ENCODE data around the gene EED. TPM values are rescaled to one million over a fixed set of nuclear protein-coding genes. Genes with fewer than 3 reads are reported as not detected.

EED gene
- total and polyA plus RNA-seq, 9 of the 15 experiments (the other 6 are each of a cell fraction or from before 2014, with no cell fraction given), result 33.0 to 110 (median 55.1) TPM

DNA sequence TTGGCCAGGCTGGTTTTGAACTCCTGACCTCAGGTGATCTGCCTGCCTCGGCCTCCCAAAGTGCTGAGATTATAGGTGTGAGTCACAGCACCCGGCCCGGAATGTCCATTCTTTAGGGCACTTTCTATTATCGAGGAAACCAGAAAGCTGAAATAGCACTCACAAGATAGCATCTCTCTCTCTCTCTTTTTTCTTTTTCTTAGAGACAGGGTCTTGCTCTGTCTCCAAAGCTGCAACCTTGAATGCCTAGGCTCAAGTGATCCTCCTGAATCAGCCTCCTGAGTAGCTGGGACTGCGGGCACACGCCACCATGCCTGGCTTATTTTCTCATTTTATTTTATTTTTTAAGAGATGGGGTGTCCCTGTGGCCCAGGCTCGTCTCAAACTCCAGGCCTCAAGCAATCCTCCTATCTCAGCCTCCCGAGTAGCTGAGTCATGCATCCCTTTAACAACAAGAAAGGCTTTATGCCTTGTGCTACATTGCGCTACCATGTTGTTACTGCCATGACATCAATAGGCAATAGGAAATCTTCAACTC is 7.2 kb upstream of the EED start (continued):
- 0 out of 2 replicates have a peak, but pooled peaks have one; percentile 26 for TF ChIP-seq NR2C1 (IDR thresholded peaks at IDR 0.05)
- TF ChIP-seq NR2C1 (tag; IDR thresholded peaks at IDR 0.05), result no peak
- peak; percentile 29; the same call in 1 of the 2 replicates for TF ChIP-seq FOXM1 (IDR thresholded peaks at IDR 0.05; ENCODE audit: low read depth)
- TF ChIP-seq FOXM1 (CRISPR knock-in tag; IDR thresholded peaks at IDR 0.05; ENCODE audit: low read depth), result no peak
- TF ChIP-seq CBFA2T3 (IDR thresholded peaks at IDR 0.05), result peak; percentile 79
- TF ChIP-seq, protein P1, sequence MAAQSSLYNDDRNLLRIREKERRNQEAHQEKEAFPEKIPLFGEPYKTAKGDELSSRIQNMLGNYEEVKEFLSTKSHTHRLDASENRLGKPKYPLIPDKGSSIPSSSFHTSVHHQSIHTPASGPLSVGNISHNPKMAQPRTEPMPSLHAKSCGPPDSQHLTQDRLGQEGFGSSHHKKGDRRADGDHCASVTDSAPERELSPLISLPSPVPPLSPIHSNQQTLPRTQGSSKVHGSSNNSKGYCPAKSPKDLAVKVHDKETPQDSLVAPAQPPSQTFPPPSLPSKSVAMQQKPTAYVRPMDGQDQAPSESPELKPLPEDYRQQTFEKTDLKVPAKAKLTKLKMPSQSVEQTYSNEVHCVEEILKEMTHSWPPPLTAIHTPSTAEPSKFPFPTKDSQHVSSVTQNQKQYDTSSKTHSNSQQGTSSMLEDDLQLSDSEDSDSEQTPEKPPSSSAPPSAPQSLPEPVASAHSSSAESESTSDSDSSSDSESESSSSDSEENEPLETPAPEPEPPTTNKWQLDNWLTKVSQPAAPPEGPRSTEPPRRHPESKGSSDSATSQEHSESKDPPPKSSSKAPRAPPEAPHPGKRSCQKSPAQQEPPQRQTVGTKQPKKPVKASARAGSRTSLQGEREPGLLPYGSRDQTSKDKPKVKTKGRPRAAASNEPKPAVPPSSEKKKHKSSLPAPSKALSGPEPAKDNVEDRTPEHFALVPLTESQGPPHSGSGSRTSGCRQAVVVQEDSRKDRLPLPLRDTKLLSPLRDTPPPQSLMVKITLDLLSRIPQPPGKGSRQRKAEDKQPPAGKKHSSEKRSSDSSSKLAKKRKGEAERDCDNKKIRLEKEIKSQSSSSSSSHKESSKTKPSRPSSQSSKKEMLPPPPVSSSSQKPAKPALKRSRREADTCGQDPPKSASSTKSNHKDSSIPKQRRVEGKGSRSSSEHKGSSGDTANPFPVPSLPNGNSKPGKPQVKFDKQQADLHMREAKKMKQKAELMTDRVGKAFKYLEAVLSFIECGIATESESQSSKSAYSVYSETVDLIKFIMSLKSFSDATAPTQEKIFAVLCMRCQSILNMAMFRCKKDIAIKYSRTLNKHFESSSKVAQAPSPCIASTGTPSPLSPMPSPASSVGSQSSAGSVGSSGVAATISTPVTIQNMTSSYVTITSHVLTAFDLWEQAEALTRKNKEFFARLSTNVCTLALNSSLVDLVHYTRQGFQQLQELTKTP (IDR thresholded peaks at IDR 0.05; ENCODE audit: low read depth in 1 of 2, partially characterized antibody in 2 of 2), result no peak
- TF ChIP-seq MAFK (IDR thresholded peaks at IDR 0.05; ENCODE audit: low read length), result peak; percentile 74
- TF ChIP-seq ADNP (tag; IDR thresholded peaks at IDR 0.05), result peak; percentile 87
- peak; percentile 79 to 89 for TF ChIP-seq FOXK2 (conservative IDR thresholded peaks at IDR 0.05 in 1 of 2, IDR thresholded peaks at IDR 0.05 in 1 of 2; ENCODE audit: low read depth in 2 of 2)
- TF ChIP-seq, protein P2, sequence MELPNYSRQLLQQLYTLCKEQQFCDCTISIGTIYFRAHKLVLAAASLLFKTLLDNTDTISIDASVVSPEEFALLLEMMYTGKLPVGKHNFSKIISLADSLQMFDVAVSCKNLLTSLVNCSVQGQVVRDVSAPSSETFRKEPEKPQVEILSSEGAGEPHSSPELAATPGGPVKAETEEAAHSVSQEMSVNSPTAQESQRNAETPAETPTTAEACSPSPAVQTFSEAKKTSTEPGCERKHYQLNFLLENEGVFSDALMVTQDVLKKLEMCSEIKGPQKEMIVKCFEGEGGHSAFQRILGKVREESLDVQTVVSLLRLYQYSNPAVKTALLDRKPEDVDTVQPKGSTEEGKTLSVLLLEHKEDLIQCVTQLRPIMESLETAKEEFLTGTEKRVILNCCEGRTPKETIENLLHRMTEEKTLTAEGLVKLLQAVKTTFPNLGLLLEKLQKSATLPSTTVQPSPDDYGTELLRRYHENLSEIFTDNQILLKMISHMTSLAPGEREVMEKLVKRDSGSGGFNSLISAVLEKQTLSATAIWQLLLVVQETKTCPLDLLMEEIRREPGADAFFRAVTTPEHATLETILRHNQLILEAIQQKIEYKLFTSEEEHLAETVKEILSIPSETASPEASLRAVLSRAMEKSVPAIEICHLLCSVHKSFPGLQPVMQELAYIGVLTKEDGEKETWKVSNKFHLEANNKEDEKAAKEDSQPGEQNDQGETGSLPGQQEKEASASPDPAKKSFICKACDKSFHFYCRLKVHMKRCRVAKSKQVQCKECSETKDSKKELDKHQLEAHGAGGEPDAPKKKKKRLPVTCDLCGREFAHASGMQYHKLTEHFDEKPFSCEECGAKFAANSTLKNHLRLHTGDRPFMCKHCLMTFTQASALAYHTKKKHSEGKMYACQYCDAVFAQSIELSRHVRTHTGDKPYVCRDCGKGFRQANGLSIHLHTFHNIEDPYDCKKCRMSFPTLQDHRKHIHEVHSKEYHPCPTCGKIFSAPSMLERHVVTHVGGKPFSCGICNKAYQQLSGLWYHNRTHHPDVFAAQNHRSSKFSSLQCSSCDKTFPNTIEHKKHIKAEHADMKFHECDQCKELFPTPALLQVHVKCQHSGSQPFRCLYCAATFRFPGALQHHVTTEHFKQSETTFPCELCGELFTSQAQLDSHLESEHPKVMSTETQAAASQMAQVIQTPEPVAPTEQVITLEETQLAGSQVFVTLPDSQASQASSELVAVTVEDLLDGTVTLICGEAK (IDR thresholded peaks at IDR 0.05), result peak; percentile 69
- TF ChIP-seq, protein P2 (CRISPR knock-in tag; IDR thresholded peaks at IDR 0.05), result no peak
- no peak for TF ChIP-seq ZNF431 (CRISPR knock-in tag; IDR thresholded peaks at IDR 0.05)
- TF ChIP-seq, protein P3, sequence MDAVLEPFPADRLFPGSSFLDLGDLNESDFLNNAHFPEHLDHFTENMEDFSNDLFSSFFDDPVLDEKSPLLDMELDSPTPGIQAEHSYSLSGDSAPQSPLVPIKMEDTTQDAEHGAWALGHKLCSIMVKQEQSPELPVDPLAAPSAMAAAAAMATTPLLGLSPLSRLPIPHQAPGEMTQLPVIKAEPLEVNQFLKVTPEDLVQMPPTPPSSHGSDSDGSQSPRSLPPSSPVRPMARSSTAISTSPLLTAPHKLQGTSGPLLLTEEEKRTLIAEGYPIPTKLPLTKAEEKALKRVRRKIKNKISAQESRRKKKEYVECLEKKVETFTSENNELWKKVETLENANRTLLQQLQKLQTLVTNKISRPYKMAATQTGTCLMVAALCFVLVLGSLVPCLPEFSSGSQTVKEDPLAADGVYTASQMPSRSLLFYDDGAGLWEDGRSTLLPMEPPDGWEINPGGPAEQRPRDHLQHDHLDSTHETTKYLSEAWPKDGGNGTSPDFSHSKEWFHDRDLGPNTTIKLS (IDR thresholded peaks at IDR 0.05; ENCODE audit: borderline replicate concordance, low read depth), result peak; percentile 46; the same call in 1 of the 2 replicates
- TF ChIP-seq RBBP5 (IDR thresholded peaks at IDR 0.05; ENCODE audit: borderline replicate concordance, insufficient read depth, low read length, poor library complexity, severe bottlenecking), result no peak
